ENCODE results near the gene HMGCS2. TPM values are rescaled to one million over a fixed set of nuclear protein-coding genes. Genes with fewer than 3 reads are reported as not detected.

Gene HMGCS2
- total and polyA plus RNA-seq, 10 of the 15 experiments (the other 5 are each of a cell fraction or from before 2014, with no cell fraction given), result 0.49 TPM; not detected in 9

DNA sequence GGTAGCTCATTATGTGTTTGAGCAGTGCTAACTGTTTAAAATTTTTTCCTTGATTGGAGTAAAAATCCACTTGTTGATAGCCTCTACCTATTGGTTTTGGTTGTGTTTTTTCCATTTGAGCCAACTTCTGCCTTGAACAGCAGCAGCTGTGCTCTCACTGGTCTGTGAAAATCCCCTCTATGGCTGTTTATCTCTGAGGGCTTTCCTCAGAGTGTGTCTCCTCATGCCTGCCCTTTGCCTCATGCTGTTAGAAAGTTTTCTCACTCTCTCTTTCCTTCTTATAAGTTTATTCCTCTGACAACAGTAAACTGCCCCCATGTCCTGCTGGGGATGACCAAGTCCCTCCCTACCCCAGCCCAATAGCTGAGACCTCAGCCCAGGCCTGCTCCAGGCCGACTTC, 28.5 kb upstream of the HMGCS2 start:
- CTCF ChIA-PET, result interaction anchor here (3.5 kb wide), 1 partner anchor 12 kb away, joined by 17 read pairs; no protein-coding TSS in a partner anchor
- WGBS (ENCODE audit: insufficient coverage, insufficient replicate concordance, low lambda C conversion rate, missing lambda C conversion rate), result 0% methylated on average over 1 of the region's 1 CpG

More for the DNA sequence above, 28.5 kb upstream of the HMGCS2 start:
- Histone ChIP-seq H2AFZ (ENCODE audit: control insufficient read depth, low read depth, low read length) (no peak overlapping the region), H3K9me3 (replicated peaks; ENCODE audit: control insufficient read depth, insufficient read depth, low read length) (no peaks in the 10 kb centered on the region), H3K4me1 (ENCODE audit: control insufficient read depth, insufficient read depth, low read length) (no peaks in the 10 kb centered on the region), H4K20me1 (ENCODE audit: control insufficient read depth, insufficient read depth) (0 out of 2 replicates have a peak, but pooled peaks cover 3% of the 10 kb centered on the region), H3K79me2 (ENCODE audit: control insufficient read depth, insufficient read depth, low read length) (no peaks in the 10 kb centered on the region), H3K27ac (ENCODE audit: control insufficient read depth, insufficient read depth) (no peak overlapping the region), H3K9ac (ENCODE audit: control insufficient read depth, insufficient read depth, low read length) (no peak overlapping the region), H3K27me3 (replicated peaks in 1 of 2; ENCODE audit: control insufficient read depth in 2 of 2, insufficient read depth in 2 of 2, low read length in 1 of 2) (peaks cover 0 to 3% of the 10 kb centered on the region in 2 experiments; a peak in 2 of 4 replicates), H3K4me2 (ENCODE audit: control insufficient read depth, insufficient read depth) (no peak overlapping the region), H3K4me3 (no peak overlapping the region), H3K36me3 (ENCODE audit: control insufficient read depth in 2 of 2, insufficient read depth in 2 of 2, low read length in 1 of 2) (no peaks in the 10 kb centered on the region)
- no peak for DNase-seq (ENCODE audit: low read depth, low spot score)
- FAIRE-seq, result no peak
- ChIA-PET SMC1A (ENCODE audit: uncharacterized antibody, unreplicated experiment) (interaction anchor here (1.0 to 1.2 kb wide), 2 partner anchors 17 to 18 kb away, joined by 3 read pairs; no protein-coding TSS in a partner anchor), RAD21 (ENCODE audit: unreplicated experiment) (no interaction called here), POLR2A (no interaction called here)
- no peak for TF ChIP-seq TCF12 (IDR thresholded peaks at IDR 0.05; ENCODE audit: low read depth, low read length)
- no peak for TF ChIP-seq TBL1XR1 (IDR thresholded peaks at IDR 0.05; ENCODE audit: low read depth, low read length)
- TF ChIP-seq, protein P1, sequence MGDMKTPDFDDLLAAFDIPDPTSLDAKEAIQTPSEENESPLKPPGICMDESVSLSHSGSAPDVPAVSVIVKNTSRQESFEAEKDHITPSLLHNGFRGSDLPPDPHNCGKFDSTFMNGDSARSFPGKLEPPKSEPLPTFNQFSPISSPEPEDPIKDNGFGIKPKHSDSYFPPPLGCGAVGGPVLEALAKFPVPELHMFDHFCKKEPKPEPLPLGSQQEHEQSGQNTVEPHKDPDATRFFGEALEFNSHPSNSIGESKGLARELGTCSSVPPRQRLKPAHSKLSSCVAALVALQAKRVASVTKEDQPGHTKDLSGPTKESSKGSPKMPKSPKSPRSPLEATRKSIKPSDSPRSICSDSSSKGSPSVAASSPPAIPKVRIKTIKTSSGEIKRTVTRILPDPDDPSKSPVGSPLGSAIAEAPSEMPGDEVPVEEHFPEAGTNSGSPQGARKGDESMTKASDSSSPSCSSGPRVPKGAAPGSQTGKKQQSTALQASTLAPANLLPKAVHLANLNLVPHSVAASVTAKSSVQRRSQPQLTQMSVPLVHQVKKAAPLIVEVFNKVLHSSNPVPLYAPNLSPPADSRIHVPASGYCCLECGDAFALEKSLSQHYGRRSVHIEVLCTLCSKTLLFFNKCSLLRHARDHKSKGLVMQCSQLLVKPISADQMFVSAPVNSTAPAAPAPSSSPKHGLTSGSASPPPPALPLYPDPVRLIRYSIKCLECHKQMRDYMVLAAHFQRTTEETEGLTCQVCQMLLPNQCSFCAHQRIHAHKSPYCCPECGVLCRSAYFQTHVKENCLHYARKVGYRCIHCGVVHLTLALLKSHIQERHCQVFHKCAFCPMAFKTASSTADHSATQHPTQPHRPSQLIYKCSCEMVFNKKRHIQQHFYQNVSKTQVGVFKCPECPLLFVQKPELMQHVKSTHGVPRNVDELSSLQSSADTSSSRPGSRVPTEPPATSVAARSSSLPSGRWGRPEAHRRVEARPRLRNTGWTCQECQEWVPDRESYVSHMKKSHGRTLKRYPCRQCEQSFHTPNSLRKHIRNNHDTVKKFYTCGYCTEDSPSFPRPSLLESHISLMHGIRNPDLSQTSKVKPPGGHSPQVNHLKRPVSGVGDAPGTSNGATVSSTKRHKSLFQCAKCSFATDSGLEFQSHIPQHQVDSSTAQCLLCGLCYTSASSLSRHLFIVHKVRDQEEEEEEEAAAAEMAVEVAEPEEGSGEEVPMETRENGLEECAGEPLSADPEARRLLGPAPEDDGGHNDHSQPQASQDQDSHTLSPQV (IDR thresholded peaks at IDR 0.05), result no peak
- no peak for TF ChIP-seq HDGF (IDR thresholded peaks at IDR 0.05)
- TF ChIP-seq GATAD2B (conservative IDR thresholded peaks at IDR 0.05; ENCODE audit: low read depth), result no peak
- no peak for TF ChIP-seq POLR2A (IDR thresholded peaks at IDR 0.05; ENCODE audit: low read depth, low read length)
- TF ChIP-seq RUNX3 (IDR thresholded peaks at IDR 0.05; ENCODE audit: low read length), result no peak
- TF ChIP-seq EGR1 (IDR thresholded peaks at IDR 0.05; ENCODE audit: borderline replicate concordance in 1 of 2, low read depth in 2 of 2, low read length in 2 of 2), result no peak
- TF ChIP-seq FOS (IDR thresholded peaks at IDR 0.05; ENCODE audit: borderline replicate concordance, extremely low read depth, insufficient read length), result no peak
- no peak for TF ChIP-seq KAT2A (conservative IDR thresholded peaks at IDR 0.05; ENCODE audit: control insufficient read depth, low read depth, low read length)
- no peak for TF ChIP-seq ASH2L (IDR thresholded peaks at IDR 0.05; ENCODE audit: borderline replicate concordance, low read depth)
- TF ChIP-seq KLF5 (IDR thresholded peaks at IDR 0.05; ENCODE audit: partially characterized antibody), result no peak
- TF ChIP-seq ZNF217 (IDR thresholded peaks at IDR 0.05), result no peak
- no peak for TF ChIP-seq CBX3 (IDR thresholded peaks at IDR 0.05; ENCODE audit: borderline replicate concordance, low read depth)
- TF ChIP-seq RELA (IDR thresholded peaks at IDR 0.05; ENCODE audit: borderline replicate concordance, partially characterized antibody), result no peak
- TF ChIP-seq, protein P2, sequence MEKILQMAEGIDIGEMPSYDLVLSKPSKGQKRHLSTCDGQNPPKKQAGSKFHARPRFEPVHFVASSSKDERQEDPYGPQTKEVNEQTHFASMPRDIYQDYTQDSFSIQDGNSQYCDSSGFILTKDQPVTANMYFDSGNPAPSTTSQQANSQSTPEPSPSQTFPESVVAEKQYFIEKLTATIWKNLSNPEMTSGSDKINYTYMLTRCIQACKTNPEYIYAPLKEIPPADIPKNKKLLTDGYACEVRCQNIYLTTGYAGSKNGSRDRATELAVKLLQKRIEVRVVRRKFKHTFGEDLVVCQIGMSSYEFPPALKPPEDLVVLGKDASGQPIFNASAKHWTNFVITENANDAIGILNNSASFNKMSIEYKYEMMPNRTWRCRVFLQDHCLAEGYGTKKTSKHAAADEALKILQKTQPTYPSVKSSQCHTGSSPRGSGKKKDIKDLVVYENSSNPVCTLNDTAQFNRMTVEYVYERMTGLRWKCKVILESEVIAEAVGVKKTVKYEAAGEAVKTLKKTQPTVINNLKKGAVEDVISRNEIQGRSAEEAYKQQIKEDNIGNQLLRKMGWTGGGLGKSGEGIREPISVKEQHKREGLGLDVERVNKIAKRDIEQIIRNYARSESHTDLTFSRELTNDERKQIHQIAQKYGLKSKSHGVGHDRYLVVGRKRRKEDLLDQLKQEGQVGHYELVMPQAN (conservative IDR thresholded peaks at IDR 0.05), result no peak
- TF ChIP-seq NFYB (IDR thresholded peaks at IDR 0.05; ENCODE audit: insufficient read depth, low read depth, low read length), result no peak
- TF ChIP-seq EP300 (IDR thresholded peaks at IDR 0.05; ENCODE audit: borderline replicate concordance in 1 of 2, control insufficient read depth in 1 of 2, low read depth in 2 of 2, low read length in 2 of 2), result no peak
- no peak for ATAC-seq
- intact Hi-C loops (cut with micrococcal nuclease; ENCODE audit: unreplicated experiment) (no loop called here), in situ Hi-C loops (cut with MboI) (no loop called here)
- BruUV-seq (replicated peaks), result no TSS peak
